Measurements from ENCODE around the gene SERPINB7. TPM values are rescaled to one million over a fixed set of nuclear protein-coding genes. Genes with fewer than 3 reads are reported as not detected.

SERPINB7 gene
- polyA plus RNA-seq, 1 of the 3 experiments (the other 2 are of a cell fraction), result 99.5 TPM

DNA sequence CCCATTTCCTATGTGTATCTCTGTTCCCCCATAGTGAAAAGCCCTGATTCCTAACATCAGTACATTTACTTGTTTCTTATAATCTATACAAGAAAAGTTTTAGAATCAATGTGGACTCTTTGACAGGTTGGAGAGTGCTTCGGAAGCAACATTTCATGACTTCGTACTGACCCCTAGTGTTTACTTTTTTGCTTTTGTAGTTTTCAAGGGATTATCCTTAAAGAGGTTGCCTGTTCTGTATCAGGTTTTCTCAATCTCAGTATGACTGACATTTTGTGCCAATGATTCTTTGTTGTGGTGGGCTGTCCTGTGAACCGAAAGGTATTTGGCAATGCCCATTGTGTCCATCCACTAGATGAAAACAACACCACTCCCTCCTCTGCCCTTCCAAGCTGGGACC lies 69.0 kb downstream of the SERPINB7 start (continued):
- TF ChIP-seq NRF1 (IDR thresholded peaks at IDR 0.05; ENCODE audit: low read depth, low read length), result no peak
- TF ChIP-seq, protein P1, sequence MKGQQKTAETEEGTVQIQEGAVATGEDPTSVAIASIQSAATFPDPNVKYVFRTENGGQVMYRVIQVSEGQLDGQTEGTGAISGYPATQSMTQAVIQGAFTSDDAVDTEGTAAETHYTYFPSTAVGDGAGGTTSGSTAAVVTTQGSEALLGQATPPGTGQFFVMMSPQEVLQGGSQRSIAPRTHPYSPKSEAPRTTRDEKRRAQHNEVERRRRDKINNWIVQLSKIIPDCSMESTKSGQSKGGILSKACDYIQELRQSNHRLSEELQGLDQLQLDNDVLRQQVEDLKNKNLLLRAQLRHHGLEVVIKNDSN (IDR thresholded peaks at IDR 0.05; ENCODE audit: borderline replicate concordance, low read depth), result no peak
- no peak for TF ChIP-seq ZBTB33 (IDR thresholded peaks at IDR 0.05; ENCODE audit: borderline replicate concordance, low read depth)
- TF ChIP-seq GABPA (IDR thresholded peaks at IDR 0.05; ENCODE audit: low read depth), result no peak
- no peak for TF ChIP-seq TEAD4 (IDR thresholded peaks at IDR 0.05; ENCODE audit: borderline replicate concordance, insufficient read depth)
- TF ChIP-seq NFIC (IDR thresholded peaks at IDR 0.05; ENCODE audit: borderline replicate concordance), result no peak

- 7% methylated on average over 2 of the region's 2 CpGs for WGBS (ENCODE audit: low lambda C conversion rate)
- H3K9me3 ChIP-seq, result no peaks in the 10 kb centered on the region
- H3K79me2 ChIP-seq (ENCODE audit: insufficient read depth), result no peaks in the 10 kb centered on the region
- no peaks in the 10 kb centered on the region for H3K9me2 ChIP-seq
- H3K4me1 ChIP-seq (ENCODE audit: control insufficient read depth in 1 of 2, insufficient read depth in 2 of 2, low read depth in 1 of 2, low read length in 1 of 2), result no peaks in the 10 kb centered on the region; a peak in 1 of 4 replicates
- no peaks in the 10 kb centered on the region for H3K36me3 ChIP-seq (replicated peaks in 1 of 2; ENCODE audit: control insufficient read depth in 1 of 2, insufficient read depth in 2 of 2, low read length in 1 of 2)
- H3F3A ChIP-seq (replicated peaks; ENCODE audit: insufficient read depth), result no peaks in the 10 kb centered on the region
- H4K20me1 ChIP-seq (ENCODE audit: insufficient read depth), result no peaks in the 10 kb centered on the region
- peak; percentile 22 for DNase-seq
- H3K27me3 ChIP-seq (ENCODE audit: insufficient read depth), result no peaks in the 10 kb centered on the region; the same call in 1 of the 2 replicates
- H2AFZ ChIP-seq (ENCODE audit: low read depth), result peak overlapping the region; percentile 33; the same call in 1 of the 2 replicates
- no peak overlapping the region for H3K27ac ChIP-seq (ENCODE audit: low read depth in 2 of 2, low read length in 1 of 2)
- ChIA-PET CTCF (interaction anchor here (1.0 to 1.7 kb wide), 6 partner anchors 9 to 330 kb away, joined by 3 to 10 read pairs (median 4); no protein-coding TSS in a partner anchor), POLR2A (no interaction called here)
- H3K4me2 ChIP-seq, result no peak overlapping the region
- H3K9ac ChIP-seq, result no peak overlapping the region
- H3K4me3 ChIP-seq (ENCODE audit: low read depth in 2 of 2, low read length in 1 of 2), result no peak overlapping the region
- TF ChIP-seq SIN3A (IDR thresholded peaks at IDR 0.05; ENCODE audit: borderline replicate concordance, low read depth, low read length), result no peak
- no peak for TF ChIP-seq YY1 (IDR thresholded peaks at IDR 0.05; ENCODE audit: low read depth)
- TF ChIP-seq FOXJ3 (CRISPR knock-in tag; IDR thresholded peaks at IDR 0.05), result no peak
- TF ChIP-seq TAF1 (IDR thresholded peaks at IDR 0.05; ENCODE audit: borderline replicate concordance, low read depth, low read length), result no peak
- no peak for TF ChIP-seq RCOR1 (IDR thresholded peaks at IDR 0.05; ENCODE audit: low read length)
- TF ChIP-seq SMC3 (IDR thresholded peaks at IDR 0.05; ENCODE audit: low read depth, low read length), result peak; percentile 54
- peak; percentile 76 for TF ChIP-seq RAD21 (IDR thresholded peaks at IDR 0.05; ENCODE audit: low read length)
- no peak for TF ChIP-seq GATA2 (CRISPR knock-in tag; IDR thresholded peaks at IDR 0.05)
- no peak for TF ChIP-seq NRF1 (IDR thresholded peaks at IDR 0.05; ENCODE audit: low read depth, low read length)
- no peak for TF ChIP-seq RXRA (IDR thresholded peaks at IDR 0.05; ENCODE audit: borderline replicate concordance, low read depth)
- TF ChIP-seq TEAD4 (IDR thresholded peaks at IDR 0.05; ENCODE audit: borderline replicate concordance, insufficient read depth), result no peak
- no peak for TF ChIP-seq MEF2A (IDR thresholded peaks at IDR 0.05; ENCODE audit: borderline replicate concordance, low read depth)
- TF ChIP-seq EZH2phosphoT487 (IDR thresholded peaks at IDR 0.05; ENCODE audit: borderline replicate concordance, low read depth), result no peak
- TF ChIP-seq, protein P2, sequence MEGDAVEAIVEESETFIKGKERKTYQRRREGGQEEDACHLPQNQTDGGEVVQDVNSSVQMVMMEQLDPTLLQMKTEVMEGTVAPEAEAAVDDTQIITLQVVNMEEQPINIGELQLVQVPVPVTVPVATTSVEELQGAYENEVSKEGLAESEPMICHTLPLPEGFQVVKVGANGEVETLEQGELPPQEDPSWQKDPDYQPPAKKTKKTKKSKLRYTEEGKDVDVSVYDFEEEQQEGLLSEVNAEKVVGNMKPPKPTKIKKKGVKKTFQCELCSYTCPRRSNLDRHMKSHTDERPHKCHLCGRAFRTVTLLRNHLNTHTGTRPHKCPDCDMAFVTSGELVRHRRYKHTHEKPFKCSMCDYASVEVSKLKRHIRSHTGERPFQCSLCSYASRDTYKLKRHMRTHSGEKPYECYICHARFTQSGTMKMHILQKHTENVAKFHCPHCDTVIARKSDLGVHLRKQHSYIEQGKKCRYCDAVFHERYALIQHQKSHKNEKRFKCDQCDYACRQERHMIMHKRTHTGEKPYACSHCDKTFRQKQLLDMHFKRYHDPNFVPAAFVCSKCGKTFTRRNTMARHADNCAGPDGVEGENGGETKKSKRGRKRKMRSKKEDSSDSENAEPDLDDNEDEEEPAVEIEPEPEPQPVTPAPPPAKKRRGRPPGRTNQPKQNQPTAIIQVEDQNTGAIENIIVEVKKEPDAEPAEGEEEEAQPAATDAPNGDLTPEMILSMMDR (IDR thresholded peaks at IDR 0.05), result peak; percentile 85
- TF ChIP-seq REST (IDR thresholded peaks at IDR 0.05; ENCODE audit: low read depth, low read length), result no peak
- no peak for TF ChIP-seq ZBTB33 (IDR thresholded peaks at IDR 0.05; ENCODE audit: borderline replicate concordance, low read depth)
- TF ChIP-seq CHD2 (IDR thresholded peaks at IDR 0.05; ENCODE audit: low read length, partially characterized antibody), result no peak
These were observed 72.9 kb downstream of the SERPINB7 start for GRCh38 chr18:63848159-63848558.

All from SK-N-SH (cell line).